KOPT-K1 (cell line): Measurements from ENCODE around the gene PRMT9.

Source experiments
- H3K27ac ChIP-seq: fragments of 200-600 bp; sonication (generic); 2 replicates; pipeline ENCODE4 v1.5.1; 2016; ENCODE audit warnings: antibody characterized with exemption, mild to moderate bottlenecking, low read depth, low read length; ENCODE audit not compliant: poor library complexity, severe bottlenecking
- H3K36me3 ChIP-seq: fragments of 200-600 bp; sonication (generic); 2 replicates; pipeline ENCODE4 v1.5.1; 2017; ENCODE audit warnings: antibody characterized with exemption, mild to moderate bottlenecking, low read length, moderate library complexity; ENCODE audit not compliant: insufficient read depth
- H3K9me3 ChIP-seq: fragments of 200-600 bp; sonication (generic); 2 replicates; pipeline ENCODE4 v1.5.1; 2017; ENCODE audit warnings: antibody characterized with exemption, low read length, mild to moderate bottlenecking; ENCODE audit not compliant: insufficient read depth, poor library complexity, severe bottlenecking

Gene PRMT9

DNA sequence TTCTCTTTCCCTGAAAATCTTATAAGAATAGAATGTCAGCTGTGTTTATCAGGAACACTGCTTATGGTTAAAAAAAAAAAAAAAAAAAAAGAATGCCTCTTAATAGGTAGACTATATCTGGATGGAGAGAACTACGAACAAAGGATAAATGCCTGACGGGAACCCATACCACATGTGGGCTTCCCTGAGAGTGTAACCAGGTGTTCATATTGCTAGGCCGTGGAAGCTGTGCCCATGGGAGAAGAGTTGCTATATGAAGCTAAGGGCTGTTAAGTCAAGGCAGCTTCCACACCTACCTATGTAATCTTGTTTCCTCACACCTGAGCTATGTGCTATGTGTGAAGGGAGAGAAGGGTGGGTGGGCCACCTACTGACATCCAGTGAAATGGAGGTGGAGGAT lies 39.5 kb downstream of the PRMT9 start:
- peaks cover 6% of the 10 kb centered on the region for H3K9me3 ChIP-seq
- H3K36me3 ChIP-seq = peaks cover 62% of the 10 kb centered on the region
- no peak overlapping the region for H3K27ac ChIP-seq

DNA sequence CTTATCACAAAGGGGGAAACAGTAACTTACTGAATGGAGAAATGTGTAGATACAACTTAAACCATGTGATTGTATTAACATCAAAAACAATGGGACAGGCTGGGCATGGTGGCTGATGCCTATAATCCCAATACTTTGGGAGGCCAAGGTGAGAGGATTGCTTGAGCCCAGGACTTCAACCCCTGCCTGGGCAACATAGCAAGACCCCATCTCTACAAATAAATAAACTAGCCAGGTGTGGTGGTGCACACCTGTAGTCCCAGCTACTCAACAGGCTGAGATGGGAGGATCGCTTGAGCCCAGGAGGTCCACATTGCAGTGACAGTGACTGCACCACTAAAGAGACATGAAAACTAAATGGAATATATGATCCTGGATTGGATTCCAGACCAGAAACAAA lies 40.3 kb downstream of the PRMT9 start:
- Histone ChIP-seq H3K27ac (no peak overlapping the region), H3K9me3 (peaks cover 6% of the 10 kb centered on the region), H3K36me3 (peaks cover 65% of the 10 kb centered on the region)

DNA sequence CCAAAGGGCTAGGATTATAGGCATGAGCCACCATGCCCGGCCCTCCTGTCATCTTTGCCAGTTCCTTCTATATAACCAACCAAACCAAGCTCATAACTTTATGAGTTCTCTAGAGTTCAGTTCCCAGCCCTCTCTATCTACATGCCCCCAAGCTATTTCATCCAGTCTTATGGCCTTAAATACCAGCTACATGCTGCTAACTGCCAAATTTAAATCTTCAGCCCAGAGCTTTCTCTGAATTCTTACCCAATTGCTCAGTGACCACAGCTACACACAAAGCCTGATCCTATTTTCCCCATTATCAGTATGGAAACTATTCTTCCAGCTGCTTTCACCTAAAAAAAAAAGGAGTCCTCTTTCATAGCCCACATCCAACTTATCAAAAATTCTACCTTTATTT lies 43.6 kb downstream of the PRMT9 start:
- H3K27ac ChIP-seq = no peak overlapping the region
- H3K36me3 ChIP-seq = peaks cover 83% of the 10 kb centered on the region
- H3K9me3 ChIP-seq = no peaks in the 10 kb centered on the region

DNA sequence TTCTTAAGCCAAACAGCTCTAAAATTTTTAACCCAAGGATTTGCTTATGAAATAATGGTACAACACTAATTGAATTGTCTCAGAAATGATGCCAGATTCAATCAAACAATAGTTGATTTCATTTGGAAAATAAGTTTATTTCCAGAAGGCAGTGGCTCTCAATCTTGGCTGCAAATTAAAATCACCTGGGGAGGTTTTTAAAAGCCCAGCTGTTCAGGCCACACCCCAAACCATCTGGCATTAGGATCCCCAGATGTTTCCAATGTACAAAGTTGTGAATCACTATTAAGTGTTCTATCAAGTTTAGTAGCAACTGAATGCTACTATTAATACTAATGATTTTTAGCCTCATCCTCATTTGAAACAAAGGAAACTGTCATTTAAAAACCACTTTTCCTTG lies 44.6 kb downstream of the PRMT9 start:
- Histone ChIP-seq H3K27ac (no peak overlapping the region), H3K9me3 (no peaks in the 10 kb centered on the region), H3K36me3 (peaks cover 92% of the 10 kb centered on the region)

- H3K9me3 ChIP-seq = no peaks in the 10 kb centered on the region
- peaks cover 95% of the 10 kb centered on the region for H3K36me3 ChIP-seq
- H3K27ac ChIP-seq = no peak overlapping the region
Measured at GRCh38 chr4:147638942-147639341, 45.0 kb downstream of the PRMT9 start.

DNA sequence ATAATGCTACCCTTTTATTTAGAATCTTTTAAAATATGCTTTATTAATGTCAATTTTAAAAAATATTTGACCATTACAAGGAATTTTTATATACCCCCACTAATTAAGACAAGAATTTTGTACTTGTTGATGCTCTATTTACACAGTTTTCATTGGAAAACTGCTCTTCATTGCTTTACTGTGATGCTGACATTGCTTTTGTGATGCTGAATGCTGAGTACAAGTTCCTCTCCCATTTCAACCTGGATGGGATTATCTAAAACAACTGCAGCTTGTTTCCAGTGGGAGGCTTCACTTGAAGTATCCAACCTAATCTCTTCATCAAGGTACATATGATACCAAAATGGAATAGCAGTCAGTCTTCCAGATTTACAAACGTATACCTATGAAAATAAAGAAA lies 45.6 kb downstream of the PRMT9 start:
- Histone ChIP-seq H3K9me3 (no peaks in the 10 kb centered on the region), H3K27ac (no peak overlapping the region), H3K36me3 (peaks cover 95% of the 10 kb centered on the region)

DNA sequence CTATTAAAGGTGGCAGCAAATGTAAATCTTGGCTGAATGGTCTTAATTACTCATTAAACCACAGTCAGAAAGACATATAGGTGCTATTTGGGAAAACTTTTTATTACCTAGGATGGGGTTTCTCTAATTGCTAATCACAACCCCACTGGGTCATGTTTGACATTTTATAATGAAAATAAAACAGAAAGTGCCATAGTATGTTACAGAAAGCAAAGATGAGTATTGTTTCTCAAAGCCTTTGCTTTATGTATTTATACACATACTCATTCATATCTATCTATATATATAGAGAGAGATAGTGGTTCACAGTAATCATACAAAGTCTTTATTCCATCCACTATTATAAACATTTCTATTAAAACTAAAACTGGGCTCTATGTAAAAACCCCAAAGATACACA lies 48.6 kb downstream of the PRMT9 start:
- peaks cover 96% of the 10 kb centered on the region for H3K36me3 ChIP-seq
- H3K27ac ChIP-seq = no peak overlapping the region
- no peaks in the 10 kb centered on the region for H3K9me3 ChIP-seq

DNA sequence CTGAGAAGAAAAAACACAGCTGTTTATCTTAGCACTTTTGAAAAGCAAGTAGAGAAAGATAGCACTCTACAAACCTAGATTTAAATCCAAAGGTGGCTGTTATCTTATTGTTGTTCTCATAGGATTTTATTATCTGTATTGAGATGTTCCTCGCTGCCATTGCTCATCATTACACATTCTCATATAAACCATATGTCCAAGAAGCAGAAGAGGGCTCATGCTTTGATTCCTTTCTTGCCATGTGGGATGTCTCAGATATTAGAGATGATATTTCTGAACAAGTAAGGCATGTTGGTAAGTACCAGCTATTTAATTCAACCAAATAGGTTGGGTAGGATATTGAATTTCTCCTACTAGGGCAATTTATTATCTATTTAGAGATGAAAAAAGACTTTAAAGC lies 50.3 kb downstream of the PRMT9 start:
- peaks cover 100% of the 10 kb centered on the region for H3K36me3 ChIP-seq

GRCh38 chr4:147633113-147633512 lies 50.9 kb downstream of the PRMT9 start:
- H3K27ac ChIP-seq = no peak overlapping the region
- H3K36me3 ChIP-seq = peaks cover 100% of the 10 kb centered on the region
- no peaks in the 10 kb centered on the region for H3K9me3 ChIP-seq

More for the DNA sequence above, 50.3 kb downstream of the PRMT9 start:
- Histone ChIP-seq H3K9me3 (no peaks in the 10 kb centered on the region), H3K27ac (no peak overlapping the region)

DNA sequence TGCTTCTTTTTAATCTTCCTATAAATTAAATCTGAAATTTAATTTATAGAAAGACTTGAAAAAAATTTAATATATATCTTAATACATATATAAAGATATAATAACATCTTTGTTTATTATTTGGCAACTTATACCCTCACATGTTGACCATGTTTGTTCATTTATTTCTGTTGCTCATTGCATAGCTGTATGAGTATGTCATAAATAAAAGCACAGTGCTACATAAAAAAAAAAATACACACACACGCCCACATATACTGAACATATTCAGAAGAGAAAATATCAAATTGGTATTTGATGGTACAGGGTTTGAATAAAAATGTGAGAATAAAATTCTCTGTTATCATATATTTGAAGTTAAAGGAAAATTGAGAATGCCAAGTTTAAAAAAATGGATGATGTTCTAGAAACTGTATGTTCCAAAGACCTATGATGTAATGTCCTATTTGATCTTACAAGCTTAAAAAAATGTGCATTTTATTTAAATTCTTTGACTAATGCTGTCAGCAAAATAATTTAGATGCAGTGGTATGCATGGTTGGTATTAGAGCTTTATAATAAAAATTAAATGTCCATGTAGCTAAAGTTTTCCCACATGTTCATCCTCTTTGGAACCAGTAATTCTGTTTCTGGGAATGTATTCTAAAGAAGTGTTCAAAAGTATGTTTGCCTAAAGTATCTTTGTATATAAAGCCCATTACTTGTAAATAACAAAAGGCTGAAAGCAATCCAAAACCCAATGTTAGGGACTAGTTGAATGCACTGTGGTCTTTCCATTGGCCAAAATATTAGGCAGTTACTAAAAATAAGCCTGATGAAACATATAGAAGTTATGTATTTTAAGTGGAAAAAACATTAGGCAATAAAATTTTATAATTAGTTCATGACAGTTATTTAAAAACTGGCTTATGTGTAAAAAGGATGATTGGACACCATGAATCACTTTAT lies 53.9 kb downstream of the PRMT9 start:
- H3K36me3 ChIP-seq = peaks cover 99% of the 10 kb centered on the region
- H3K27ac ChIP-seq = no peak overlapping the region
- H3K9me3 ChIP-seq = no peaks in the 10 kb centered on the region

DNA sequence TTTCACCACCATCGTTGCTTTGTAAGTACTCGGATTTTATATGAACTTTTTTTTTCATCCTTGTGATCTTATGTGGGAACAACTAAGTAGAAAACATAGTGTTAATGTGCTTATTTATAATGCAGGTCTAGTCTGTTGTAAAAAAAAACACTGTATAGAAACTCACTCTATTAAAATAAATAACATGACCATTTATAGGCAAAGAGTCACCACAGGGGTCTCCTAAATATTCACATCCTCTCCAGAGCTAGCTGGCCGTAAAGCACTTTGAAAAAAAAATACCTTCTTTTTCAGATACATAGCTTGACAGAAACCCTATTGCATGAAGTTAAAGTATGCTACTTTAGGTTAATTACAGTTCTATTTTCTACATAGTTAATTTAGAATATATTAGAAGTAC lies 55.5 kb downstream of the PRMT9 start:
- Histone ChIP-seq H3K27ac (no peak overlapping the region), H3K36me3 (peaks cover 99% of the 10 kb centered on the region)

GRCh38 chr4:147626903-147627302 lies 57.1 kb downstream of the PRMT9 start:
- H3K9me3 ChIP-seq = no peaks in the 10 kb centered on the region
- H3K27ac ChIP-seq = no peak overlapping the region
- H3K36me3 ChIP-seq = peaks cover 94% of the 10 kb centered on the region

More for the DNA sequence above, 55.5 kb downstream of the PRMT9 start:
- no peaks in the 10 kb centered on the region for H3K9me3 ChIP-seq

DNA sequence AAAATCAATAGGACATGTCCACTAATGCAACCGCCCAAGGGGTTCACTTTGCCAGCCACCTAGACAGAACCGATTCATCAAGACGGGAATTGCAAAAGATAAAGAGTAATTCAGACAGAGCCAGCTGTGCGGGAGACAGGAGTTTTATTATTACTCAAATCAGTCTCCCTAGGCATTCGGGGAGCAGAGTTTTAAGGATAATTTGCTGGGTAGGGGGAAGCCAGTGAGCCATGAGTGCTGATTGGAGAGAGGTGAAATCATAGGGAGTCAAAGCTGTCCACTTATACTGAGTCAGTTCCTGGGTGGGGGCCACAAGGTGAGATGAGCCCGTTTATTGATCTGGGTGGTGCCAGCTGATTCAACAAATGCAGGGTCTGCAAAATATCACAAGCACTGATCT lies 58.2 kb downstream of the PRMT9 start:
- Histone ChIP-seq H3K9me3 (no peaks in the 10 kb centered on the region), H3K27ac (no peak overlapping the region), H3K36me3 (peaks cover 86% of the 10 kb centered on the region)

DNA sequence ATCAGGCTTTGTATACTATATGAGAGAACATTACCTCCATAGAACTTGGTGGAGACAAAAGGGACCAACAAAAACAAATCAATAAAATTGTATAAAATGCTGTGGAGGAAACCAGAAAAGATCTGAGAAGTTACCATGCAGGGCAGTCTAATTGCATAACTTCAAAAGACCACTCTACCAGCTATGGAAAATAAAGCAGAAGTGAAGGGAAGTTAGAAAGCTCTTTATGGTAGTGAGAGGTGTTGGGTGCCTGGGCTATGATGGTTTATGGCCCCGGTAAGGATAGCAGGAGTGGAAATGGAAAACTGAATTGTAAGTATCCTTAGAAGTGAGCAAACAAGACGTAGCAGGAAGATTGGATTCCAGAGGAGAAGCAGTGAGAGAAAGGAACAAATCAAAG lies 63.6 kb downstream of the PRMT9 start:
- Histone ChIP-seq H3K36me3 (peaks cover 48% of the 10 kb centered on the region), H3K9me3 (no peaks in the 10 kb centered on the region), H3K27ac (no peak overlapping the region)

GRCh38 chr4:147617841-147618691 lies 65.9 kb downstream of the PRMT9 start:
- Histone ChIP-seq H3K36me3 (peaks cover 27% of the 10 kb centered on the region), H3K27ac (peak overlapping the region; percentile 80)

More at GRCh38 chr4:147617841-147618691, 65.9 kb downstream of the PRMT9 start:
- no peaks in the 10 kb centered on the region for H3K9me3 ChIP-seq
